Cardiac muscle cell (in vitro differentiated cells and primary cell): ENCODE measurements around the gene RHOT2. TPM values are rescaled to one million over a fixed set of nuclear protein-coding genes. Genes with fewer than 3 reads are reported as not detected.

Source experiments
- DNase-seq, 2 donors: peaks; one replicate each; pipeline versions ENCODE4 v3.0.0 to v3.0.0-alpha.2; 2010 to 2017; ENCODE audit warnings: low read depth in 1 of 2, low spot score in 1 of 2
- H3K27ac ChIP-seq: fragments of 200-600 bp; sonication (generic); 2 replicates; pipeline ENCODE4 v1.5.1; 2016
- H3K27me3 ChIP-seq: fragments of 200-600 bp; sonication (generic); 2 replicates; pipeline ENCODE4 v1.6.0; 2016; ENCODE audit warnings: control low read depth
- H3K36me3 ChIP-seq: fragments of 200-600 bp; sonication (generic); 2 replicates; pipeline ENCODE4 v1.5.1; 2016; ENCODE audit warnings: control low read depth
- H3K4me1 ChIP-seq: fragments of 200-600 bp; sonication (generic); 2 replicates; pipeline ENCODE4 v1.8.1; 2017; ENCODE audit warnings: low read depth, mild to moderate bottlenecking, mixed run types
- H3K4me3 ChIP-seq: fragments of 200-600 bp; sonication (generic); 2 replicates; pipeline ENCODE4 v1.5.1; 2016; ENCODE audit warnings: mild to moderate bottlenecking
- H3K9me3 ChIP-seq: fragments of 200-600 bp; sonication (generic); 2 replicates; pipeline ENCODE4 v1.5.1; 2017; ENCODE audit warnings: low read depth, mild to moderate bottlenecking, control low read depth
- CTCF ChIP-seq: IDR thresholded peaks from 2 replicates; pipeline ENCODE4 v1.5.1; 2012; ENCODE audit warnings: low read depth, mild to moderate bottlenecking, low read length
- polyA plus RNA-seq: library from polyadenylated mRNA; unstranded; fragments of >200 nt; fragmentation: Nextera tagmentation; extraction: Ambion mirVana; gene quantifications from 2 replicates; pipeline ENCODE4 v1.2.1, GENCODE V29; 2016
- total RNA-seq: library from RNA; depleted of rRNA; stranded (reverse); fragments of >200 nt; gene quantifications from 2 replicates; pipeline ENCODE4 v1.2.3, GENCODE V29; 2016

Gene RHOT2
- total and polyA plus RNA-seq, 2 experiments from 2014 or later, result 294 to 305 TPM

DNA sequence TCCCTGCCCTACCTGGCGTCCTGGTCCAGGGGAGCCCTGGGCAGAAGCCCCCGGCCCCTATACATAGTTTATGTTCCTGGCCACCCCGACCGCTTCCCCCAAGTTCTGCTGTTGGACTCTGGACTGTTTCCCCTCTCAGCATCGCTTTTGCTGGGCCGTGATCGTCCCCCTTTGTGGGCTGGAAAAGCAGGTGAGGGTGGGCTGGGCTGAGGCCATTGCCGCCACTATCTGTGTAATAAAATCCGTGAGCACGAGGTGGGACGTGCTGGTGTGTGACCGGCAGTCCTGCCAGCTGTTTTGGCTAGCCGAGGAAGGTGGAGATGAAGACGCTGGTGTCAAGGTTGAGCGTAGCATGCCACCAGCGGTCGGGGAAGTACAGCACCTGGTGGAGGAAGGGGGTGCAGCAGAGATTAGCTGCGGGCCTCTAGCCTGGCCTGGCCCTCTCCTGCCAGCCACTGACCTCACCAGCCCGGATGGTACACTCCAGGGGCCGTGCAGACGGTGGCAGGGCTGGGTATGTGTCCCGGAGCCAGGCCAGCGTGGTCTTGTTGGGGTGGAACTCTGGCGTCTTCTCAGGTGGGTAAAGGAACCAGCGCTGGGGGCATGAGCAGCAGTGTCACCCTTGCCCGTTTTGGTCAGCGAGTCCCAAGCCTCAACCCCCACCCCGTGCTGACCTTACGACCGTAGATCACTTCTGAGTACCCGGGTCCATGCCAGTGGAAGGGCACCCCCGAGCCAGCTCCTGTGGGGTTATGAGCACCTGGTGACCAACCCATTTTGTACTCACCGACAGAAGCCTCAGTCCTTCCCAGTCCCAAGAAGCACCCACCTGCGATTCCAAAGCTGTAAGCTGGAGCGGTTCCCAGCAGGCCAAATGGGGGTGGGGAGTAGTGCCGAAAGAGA, 14.8 kb downstream of the RHOT2 start:
- Histone ChIP-seq H3K4me1 (peaks cover 13% of the 10 kb centered on the region), H3K36me3 (peaks cover 32% of the 10 kb centered on the region), H3K27me3 (no peaks in the 10 kb centered on the region), H3K4me3 (no peak overlapping the region), H3K27ac (peak overlapping the region; percentile 7), H3K9me3 (no peaks in the 10 kb centered on the region)
- TF ChIP-seq CTCF, result no peak
- DNase-seq, result no peak

DNA sequence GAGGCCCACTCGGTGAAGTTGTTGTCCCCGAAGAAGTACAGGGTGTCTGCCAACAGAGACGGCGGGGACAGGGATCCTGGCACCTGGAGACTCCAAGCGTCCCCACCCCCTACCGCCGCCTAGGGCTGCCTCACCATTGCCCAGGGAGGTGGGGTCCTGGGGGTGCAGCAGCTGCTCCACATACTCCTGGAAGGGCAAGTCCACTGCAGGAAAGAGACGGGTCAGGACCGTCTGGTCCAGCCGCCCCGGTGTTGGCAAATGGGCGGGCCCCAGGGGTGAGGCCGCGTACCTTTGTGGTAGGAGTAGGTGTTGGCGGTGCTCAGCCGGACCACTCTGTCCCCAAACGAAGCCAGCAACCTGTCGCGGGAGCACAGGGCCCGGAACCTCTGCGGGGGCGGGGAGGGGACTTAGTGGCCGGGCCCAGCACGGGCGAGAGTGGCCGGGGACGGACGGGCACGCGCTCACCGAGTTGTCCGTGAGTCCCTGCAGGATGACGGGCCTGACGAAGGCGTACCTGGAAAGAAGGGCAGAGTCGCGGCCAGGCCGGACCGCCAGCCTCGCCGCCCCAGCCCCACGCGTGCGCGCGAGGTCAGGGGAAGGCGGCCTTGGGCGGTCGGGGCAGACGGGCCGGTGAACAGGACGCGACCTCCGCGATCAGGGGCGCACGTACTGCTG, 15.6 kb downstream of the RHOT2 start:
- Histone ChIP-seq H3K36me3 (peaks cover 32% of the 10 kb centered on the region), H3K27ac (peak overlapping the region; percentile 71), H3K27me3 (no peaks in the 10 kb centered on the region), H3K4me3 (peak overlapping the region; percentile 71), H3K4me1 (peaks cover 13% of the 10 kb centered on the region), H3K9me3 (no peaks in the 10 kb centered on the region)
- DNase-seq, result no peak
- TF ChIP-seq CTCF, result no peak

DNA sequence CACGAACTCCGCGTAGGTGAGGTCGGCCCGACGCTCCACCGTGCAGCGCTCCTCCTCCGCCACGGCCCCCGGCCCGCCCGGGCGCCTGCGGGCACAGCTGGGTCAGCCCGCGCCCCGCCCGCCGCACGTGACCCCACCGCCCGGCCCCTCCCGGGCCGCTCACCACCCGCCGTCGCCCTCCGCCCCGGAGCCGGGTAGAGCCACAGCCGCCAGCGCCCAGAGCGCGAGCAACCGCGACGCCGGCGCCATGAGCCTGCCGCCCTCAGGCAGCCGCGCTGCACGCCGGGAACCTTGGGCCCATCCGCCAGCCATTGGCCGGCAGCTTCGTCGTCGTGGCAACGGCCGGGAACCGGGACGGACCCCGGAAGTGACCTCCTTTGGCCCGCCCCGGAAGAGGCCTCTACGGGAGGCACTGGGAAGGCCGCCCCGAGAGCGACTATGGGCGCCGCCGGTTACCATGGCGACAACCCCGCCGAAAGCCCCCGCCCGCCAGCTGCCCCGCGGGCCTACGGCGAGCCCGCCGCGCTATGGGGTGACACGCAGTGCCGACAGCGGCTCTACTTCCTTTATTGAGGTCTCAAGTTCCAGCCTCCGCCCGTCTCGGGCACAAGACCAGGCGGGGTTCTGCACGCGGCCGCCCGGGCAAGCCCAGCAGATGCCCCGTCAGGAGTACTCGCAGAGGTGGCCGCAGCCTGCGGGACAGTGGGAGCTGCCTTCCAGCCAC, 16.3 kb downstream of the RHOT2 start, which contains the start of gene JMJD8:
Gene JMJD8 (minus strand): TSS at position 264 of the 724 bp plus-strand sequence. CDS start 15 bp downstream, at position 249.
- H3K36me3 ChIP-seq, result peaks cover 32% of the 10 kb centered on the region
- H3K4me1 ChIP-seq, result peaks cover 11% of the 10 kb centered on the region
- H3K9me3 ChIP-seq, result no peaks in the 10 kb centered on the region
- H3K4me3 ChIP-seq, result peak within 1 kb of the TSS; percentile 71
- TF ChIP-seq CTCF, result no peak
- peak within 1 kb of the TSS; percentile 71 for H3K27ac ChIP-seq
- peak; percentile 97 to 98 for DNase-seq
- no peaks in the 10 kb centered on the region for H3K27me3 ChIP-seq

GRCh38 chr16:684961-685696, 17.2 kb downstream of the RHOT2 start:
- TF ChIP-seq CTCF, result no peak
- H3K4me3 ChIP-seq, result no peak overlapping the region
- no peaks in the 10 kb centered on the region for H3K9me3 ChIP-seq
- H3K27me3 ChIP-seq, result no peaks in the 10 kb centered on the region
- peaks cover 32% of the 10 kb centered on the region for H3K36me3 ChIP-seq
- DNase-seq, result no peak
- H3K27ac ChIP-seq, result peak overlapping the region; percentile 68
- H3K4me1 ChIP-seq, result peaks cover 16% of the 10 kb centered on the region

DNA sequence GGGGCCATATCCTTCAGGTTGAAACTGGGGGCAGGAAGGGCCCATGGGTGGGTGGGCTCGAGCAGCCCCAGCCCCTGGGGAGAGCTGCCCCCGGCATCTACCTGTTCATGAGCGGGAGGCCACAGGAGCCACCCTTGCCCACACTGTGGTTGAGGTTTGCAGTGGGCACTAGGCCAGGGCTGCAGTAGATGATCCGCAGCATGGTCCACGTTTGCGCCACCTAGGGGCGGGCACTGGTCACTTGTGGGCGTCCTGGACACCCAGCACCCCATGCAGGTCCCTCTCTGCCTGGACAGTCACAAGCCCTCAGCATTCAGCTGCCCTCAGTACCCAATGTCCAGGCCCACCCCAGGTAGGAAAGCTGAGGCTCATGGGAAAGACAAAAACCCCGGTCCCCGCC, 18.0 kb downstream of the RHOT2 start:
- H3K27ac ChIP-seq, result no peak overlapping the region
- peaks cover 16% of the 10 kb centered on the region for H3K4me1 ChIP-seq
- H3K36me3 ChIP-seq, result peaks cover 32% of the 10 kb centered on the region
- TF ChIP-seq CTCF, result peak; percentile 44
- peak; percentile 43 to 52 for DNase-seq
- H3K4me3 ChIP-seq, result no peak overlapping the region
- H3K9me3 ChIP-seq, result no peaks in the 10 kb centered on the region
- peaks cover under 1% of the 10 kb centered on the region for H3K27me3 ChIP-seq
